ENCODE measurements around the gene PKHD1.
A peak's percentile ranks its signal among the peaks of the same experiment; 100 is the strongest.

The PKHD1 gene

GRCh38 chr6:51790946-51791345 is 296.5 kb downstream of the PKHD1 start:
- DNase-seq (ENCODE audit: low read depth, low spot score) = no peak
- no peak overlapping the region for H3K9ac ChIP-seq (ENCODE audit: insufficient read length)
- H3K4me3 ChIP-seq = no peak overlapping the region
- H3K36me3 ChIP-seq (ENCODE audit: insufficient read depth, low read length) = peaks cover 3% of the 10 kb centered on the region; the same call in 1 of the 2 replicates
- H3K27ac ChIP-seq = no peak overlapping the region
- no peak for TF ChIP-seq FOXP2 (optimal IDR thresholded peaks at IDR 0.05; ENCODE audit: control extremely low read depth, extremely low read length, insufficient read depth)
- TF ChIP-seq POLR2AphosphoS5 (IDR thresholded peaks at IDR 0.05; ENCODE audit: borderline replicate concordance, low read depth, low read length) = no peak
- no peak for TF ChIP-seq EZH2 (IDR thresholded peaks at IDR 0.05)
- H3K9me3 ChIP-seq (ENCODE audit: low read depth, low read length) = no peaks in the 10 kb centered on the region

- Histone ChIP-seq H3K4me3 (no peak overlapping the region), H3K36me3 (ENCODE audit: insufficient read depth, low read length) (peaks cover 3% of the 10 kb centered on the region; the same call in 1 of the 2 replicates), H3K9ac (ENCODE audit: insufficient read length) (no peak overlapping the region), H3K27ac (no peak overlapping the region), H3K9me3 (ENCODE audit: low read depth, low read length) (no peaks in the 10 kb centered on the region)
- no peak for TF ChIP-seq FOXP2 (optimal IDR thresholded peaks at IDR 0.05; ENCODE audit: control extremely low read depth, extremely low read length, insufficient read depth)
- TF ChIP-seq EZH2 (IDR thresholded peaks at IDR 0.05) = no peak
- TF ChIP-seq POLR2AphosphoS5 (IDR thresholded peaks at IDR 0.05; ENCODE audit: borderline replicate concordance, low read depth, low read length) = no peak
- no peak for DNase-seq (ENCODE audit: low read depth, low spot score)
Measured at GRCh38 chr6:51788121-51788520, 299.3 kb downstream of the PKHD1 start.

GRCh38 chr6:51778666-51779065 is 308.7 kb downstream of the PKHD1 start:
- Histone ChIP-seq H3K36me3 (ENCODE audit: insufficient read depth, low read length) (no peaks in the 10 kb centered on the region), H3K27ac (no peak overlapping the region), H3K4me3 (no peak overlapping the region), H3K9me3 (ENCODE audit: low read depth, low read length) (no peaks in the 10 kb centered on the region), H3K9ac (ENCODE audit: insufficient read length) (no peak overlapping the region)
- no peak for DNase-seq (ENCODE audit: low read depth, low spot score)
- no peak for TF ChIP-seq POLR2AphosphoS5 (IDR thresholded peaks at IDR 0.05; ENCODE audit: borderline replicate concordance, low read depth, low read length)
- TF ChIP-seq FOXP2 (optimal IDR thresholded peaks at IDR 0.05; ENCODE audit: control extremely low read depth, extremely low read length, insufficient read depth) = no peak
- no peak for TF ChIP-seq EZH2 (IDR thresholded peaks at IDR 0.05)

GRCh38 chr6:51777618-51778017 is 309.8 kb downstream of the PKHD1 start:
- TF ChIP-seq POLR2AphosphoS5 (IDR thresholded peaks at IDR 0.05; ENCODE audit: borderline replicate concordance, low read depth, low read length) = no peak
- TF ChIP-seq FOXP2 (optimal IDR thresholded peaks at IDR 0.05; ENCODE audit: control extremely low read depth, extremely low read length, insufficient read depth) = no peak
- no peak for TF ChIP-seq EZH2 (IDR thresholded peaks at IDR 0.05)
- Histone ChIP-seq H3K36me3 (ENCODE audit: insufficient read depth, low read length) (no peaks in the 10 kb centered on the region), H3K4me3 (no peak overlapping the region), H3K9me3 (ENCODE audit: low read depth, low read length) (no peaks in the 10 kb centered on the region), H3K27ac (no peak overlapping the region), H3K9ac (ENCODE audit: insufficient read length) (no peak overlapping the region)
- DNase-seq (ENCODE audit: low read depth, low spot score) = no peak

- Histone ChIP-seq H3K36me3 (ENCODE audit: insufficient read depth, low read length) (no peaks in the 10 kb centered on the region), H3K9ac (ENCODE audit: insufficient read length) (no peak overlapping the region), H3K4me3 (no peak overlapping the region), H3K27ac (no peak overlapping the region), H3K9me3 (ENCODE audit: low read depth, low read length) (no peaks in the 10 kb centered on the region)
- DNase-seq (ENCODE audit: low read depth, low spot score) = no peak
- TF ChIP-seq EZH2 (IDR thresholded peaks at IDR 0.05) (no peak), FOXP2 (optimal IDR thresholded peaks at IDR 0.05; ENCODE audit: control extremely low read depth, extremely low read length, insufficient read depth) (no peak), POLR2AphosphoS5 (IDR thresholded peaks at IDR 0.05; ENCODE audit: borderline replicate concordance, low read depth, low read length) (no peak)
Measured at GRCh38 chr6:51775942-51776860, 311.2 kb downstream of the PKHD1 start.

GRCh38 chr6:51768087-51768486 is 319.3 kb downstream of the PKHD1 start:
- H3K36me3 ChIP-seq (ENCODE audit: insufficient read depth, low read length) = no peaks in the 10 kb centered on the region
- no peak for TF ChIP-seq EZH2 (IDR thresholded peaks at IDR 0.05)
- no peak for TF ChIP-seq POLR2AphosphoS5 (IDR thresholded peaks at IDR 0.05; ENCODE audit: borderline replicate concordance, low read depth, low read length)
- TF ChIP-seq FOXP2 (optimal IDR thresholded peaks at IDR 0.05; ENCODE audit: control extremely low read depth, extremely low read length, insufficient read depth) = no peak
- H3K27ac ChIP-seq = no peak overlapping the region
- no peak for DNase-seq (ENCODE audit: low read depth, low spot score)
- no peaks in the 10 kb centered on the region for H3K9me3 ChIP-seq (ENCODE audit: low read depth, low read length)
- H3K9ac ChIP-seq (ENCODE audit: insufficient read length) = no peak overlapping the region
- H3K4me3 ChIP-seq = no peak overlapping the region

- H3K9me3 ChIP-seq (ENCODE audit: low read depth, low read length) = no peaks in the 10 kb centered on the region
- H3K27ac ChIP-seq = no peak overlapping the region
- no peak for DNase-seq (ENCODE audit: low read depth, low spot score)
- H3K9ac ChIP-seq (ENCODE audit: insufficient read length) = no peak overlapping the region
- TF ChIP-seq POLR2AphosphoS5 (IDR thresholded peaks at IDR 0.05; ENCODE audit: borderline replicate concordance, low read depth, low read length) (no peak), FOXP2 (optimal IDR thresholded peaks at IDR 0.05; ENCODE audit: control extremely low read depth, extremely low read length, insufficient read depth) (no peak), EZH2 (IDR thresholded peaks at IDR 0.05) (no peak)
- no peak overlapping the region for H3K4me3 ChIP-seq
- no peaks in the 10 kb centered on the region for H3K36me3 ChIP-seq (ENCODE audit: insufficient read depth, low read length)
Measured at GRCh38 chr6:51765230-51765629, 322.2 kb downstream of the PKHD1 start.

- no peak overlapping the region for H3K4me3 ChIP-seq
- H3K27ac ChIP-seq = peak overlapping the region; percentile 65; the same call in 1 of the 2 replicates
- no peaks in the 10 kb centered on the region; the same call in 1 of the 2 replicates for H3K36me3 ChIP-seq (ENCODE audit: insufficient read depth, low read length)
- H3K9ac ChIP-seq (ENCODE audit: insufficient read length) = peak overlapping the region; percentile 11
- DNase-seq (ENCODE audit: low read depth, low spot score) = no peak
- no peaks in the 10 kb centered on the region for H3K9me3 ChIP-seq (ENCODE audit: low read depth, low read length)
- TF ChIP-seq FOXP2 (optimal IDR thresholded peaks at IDR 0.05; ENCODE audit: control extremely low read depth, extremely low read length, insufficient read depth) (no peak), EZH2 (IDR thresholded peaks at IDR 0.05) (no peak), POLR2AphosphoS5 (IDR thresholded peaks at IDR 0.05; ENCODE audit: borderline replicate concordance, low read depth, low read length) (no peak)
Measured at GRCh38 chr6:51753635-51754034, 333.8 kb downstream of the PKHD1 start.

Data from SK-N-MC (cell line).